OCI-LY1 (cell line): Measurements from ENCODE around the gene SCUBE2.

Experiments used
- H2AFZ ChIP-seq: fragments of 200-600 bp; sonication (generic), shearing (Covaris generic); 2 replicates; pipeline ENCODE4 v1.6.0; 2014; ENCODE audit warnings: antibody characterized with exemption, mild to moderate bottlenecking, low read length
- H3F3A ChIP-seq: fragments of 200-600 bp; sonication (generic), shearing (Covaris generic); 2 replicates; pipeline ENCODE4 v1.6.0; 2014; ENCODE audit warnings: mild to moderate bottlenecking, antibody characterized with exemption, low read length, moderate library complexity; ENCODE audit not compliant: insufficient read depth
- H3K27ac ChIP-seq: fragments of 200-600 bp; sonication (generic); 2 replicates; pipeline ENCODE4 v1.5.1; 2014; ENCODE audit warnings: low read length, mixed run types, mild to moderate bottlenecking, low read depth; ENCODE audit not compliant: poor library complexity, severe bottlenecking
- H3K27me3 ChIP-seq: fragments of 200-600 bp; sonication (generic); 2 replicates; pipeline ENCODE4 v1.6.0; 2014; ENCODE audit warnings: antibody characterized with exemption, mild to moderate bottlenecking, low read length, moderate library complexity; ENCODE audit not compliant: insufficient read depth
- H3K36me3 ChIP-seq: fragments of 200-600 bp; sonication (generic); 2 replicates; pipeline ENCODE4 v1.6.1; 2014; ENCODE audit warnings: mild to moderate bottlenecking, antibody characterized with exemption, low read length, moderate library complexity, mixed read lengths; ENCODE audit not compliant: insufficient read depth
- H3K4me1 ChIP-seq: fragments of 200-600 bp; sonication (generic); 2 replicates; pipeline ENCODE4 v1.5.1; 2014; ENCODE audit warnings: mild to moderate bottlenecking, low read length, moderate library complexity; ENCODE audit not compliant: insufficient read depth, severe bottlenecking
- H3K4me2 ChIP-seq: fragments of 200-600 bp; sonication (generic), shearing (Covaris generic); 2 replicates; pipeline ENCODE4 v1.6.1; 2014; ENCODE audit warnings: low read length
- H3K4me3 ChIP-seq: fragments of 200-600 bp; sonication (generic); 2 replicates; pipeline ENCODE4 v1.5.1; 2014; ENCODE audit warnings: low read length, low read depth, mild to moderate bottlenecking, mixed read lengths; ENCODE audit not compliant: poor library complexity, severe bottlenecking
- H3K79me2 ChIP-seq: fragments of 200-600 bp; shearing (Covaris generic); 2 replicates; pipeline ENCODE4 v1.6.1; 2016; ENCODE audit warnings: mixed run types, low read length, mixed read lengths; ENCODE audit not compliant: insufficient read depth
- H3K9ac ChIP-seq: fragments of 200-600 bp; sonication (generic), shearing (Covaris generic); 2 replicates; pipeline ENCODE4 v1.6.1; 2014; ENCODE audit warnings: mild to moderate bottlenecking, low read length, mixed read lengths
- H3K9me2 ChIP-seq: fragments of 200-600 bp; sonication (generic), shearing (Covaris generic); 2 replicates; pipeline ENCODE4 v1.6.1; 2014; ENCODE audit warnings: low read depth, mild to moderate bottlenecking, low read length, mixed read lengths
- H3K9me3 ChIP-seq: fragments of 200-600 bp; shearing (Covaris generic); 2 replicates; pipeline ENCODE4 v1.6.1; 2014; ENCODE audit warnings: low read length, mixed read lengths
- H4K20me1 ChIP-seq: fragments of 200-600 bp; sonication (generic), shearing (Covaris generic); 2 replicates; pipeline ENCODE4 v1.6.0; 2016; ENCODE audit warnings: mild to moderate bottlenecking, low read length; ENCODE audit not compliant: insufficient read depth
- CTCF ChIP-seq: fragments of 200-600 bp; sonication (generic), shearing (Covaris generic); IDR thresholded peaks from 2 replicates; pipeline ENCODE4 v1.5.1; 2017; ENCODE audit warnings: mild to moderate bottlenecking, antibody characterized with exemption, low read length, moderate library complexity, mixed read lengths
- EZH2 ChIP-seq: fragments of 200-600 bp; sonication (generic), shearing (Covaris generic); IDR thresholded peaks from 2 replicates; pipeline ENCODE4 v1.8.0; 2017; ENCODE audit warnings: borderline replicate concordance, mixed run types, mild to moderate bottlenecking, antibody characterized with exemption, low read length, moderate library complexity, mixed read lengths

Gene SCUBE2

GRCh38 chr11:9071692-9072091 lies 19.7 kb downstream of the SCUBE2 start:
- Histone ChIP-seq H3K4me3 (no peak overlapping the region), H3K4me1 (no peaks in the 10 kb centered on the region), H2AFZ (no peak overlapping the region), H3K79me2 (no peaks in the 10 kb centered on the region), H3K9ac (no peak overlapping the region), H3F3A (no peaks in the 10 kb centered on the region), H3K9me3 (no peaks in the 10 kb centered on the region), H4K20me1 (no peaks in the 10 kb centered on the region), H3K9me2 (no peaks in the 10 kb centered on the region), H3K27me3 (peaks cover 13% of the 10 kb centered on the region; the same call in 1 of the 2 replicates), H3K36me3 (no peaks in the 10 kb centered on the region), H3K4me2 (no peak overlapping the region), H3K27ac (no peak overlapping the region)
- TF ChIP-seq CTCF: no peak

DNA sequence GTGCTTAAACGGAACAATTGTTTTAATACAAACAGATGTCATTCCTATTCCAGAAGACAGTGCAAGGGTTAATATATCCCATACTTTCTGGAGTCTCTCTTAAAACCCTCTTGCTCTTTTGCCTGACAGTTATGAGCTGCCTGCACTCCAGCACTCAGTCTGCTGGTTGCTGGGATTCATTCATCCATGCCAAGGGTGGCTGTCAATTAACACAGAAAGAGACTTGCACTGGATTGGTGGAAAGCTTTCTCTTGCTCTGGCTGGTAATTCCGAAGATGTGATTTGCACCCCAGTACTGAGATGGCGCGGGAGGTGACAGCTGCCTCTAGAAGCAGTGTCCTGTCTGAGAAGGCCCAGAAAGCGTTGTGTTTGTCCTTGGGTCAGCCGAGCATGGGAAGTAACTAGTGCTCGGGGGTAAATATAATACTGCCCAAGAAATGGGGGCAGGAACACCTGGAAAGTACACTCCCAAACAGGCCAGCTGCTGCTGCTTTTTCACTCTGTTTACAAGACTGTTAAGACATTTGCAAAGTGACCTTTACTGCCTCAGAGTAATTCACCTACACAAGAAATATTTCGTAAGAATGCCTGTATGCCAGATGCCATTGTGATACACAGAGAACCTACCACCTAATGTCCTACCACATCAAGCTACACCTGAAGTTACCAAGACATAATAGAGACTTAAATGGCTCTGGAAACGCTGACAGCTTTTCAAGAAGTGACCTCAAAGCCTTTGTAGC lies 20.5 kb downstream of the SCUBE2 start:
- Histone ChIP-seq H3K9ac (no peak overlapping the region), H3K27me3 (peaks cover 13% of the 10 kb centered on the region; the same call in 1 of the 2 replicates)
- TF ChIP-seq EZH2 (no peak), CTCF (no peak)

DNA sequence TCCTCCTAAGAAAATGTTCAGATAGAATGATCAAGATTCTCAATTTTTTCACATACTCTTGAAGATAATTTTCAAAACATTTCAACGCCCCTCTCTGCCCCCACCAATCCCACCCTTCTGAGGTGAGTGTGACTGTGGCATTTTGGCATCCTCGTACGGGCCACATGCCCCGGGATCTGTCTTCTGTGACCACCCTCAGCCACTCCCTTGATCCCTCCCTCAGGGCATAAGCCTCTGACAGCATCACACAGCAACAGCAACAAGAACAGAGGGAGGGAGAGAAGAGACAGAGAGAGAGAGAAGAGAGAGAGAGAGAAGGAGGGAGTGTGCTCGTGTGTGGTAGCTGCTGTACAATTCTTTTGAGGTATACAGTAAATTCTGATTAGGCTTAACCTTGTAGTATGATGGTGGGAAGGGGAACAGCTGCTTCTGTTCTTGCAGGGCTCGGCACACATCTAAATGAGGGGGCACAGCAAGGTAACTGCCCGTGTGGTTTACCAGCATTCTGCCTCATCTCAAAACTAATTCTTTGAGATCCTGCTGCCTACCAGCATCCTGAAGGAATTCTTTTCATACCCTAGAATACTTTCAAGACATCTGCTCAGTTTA lies 21.4 kb downstream of the SCUBE2 start:
- Histone ChIP-seq H2AFZ (no peak overlapping the region), H3K9me2 (no peaks in the 10 kb centered on the region), H3K9ac (no peak overlapping the region), H3K4me1 (no peaks in the 10 kb centered on the region), H4K20me1 (no peaks in the 10 kb centered on the region), H3K4me2 (no peak overlapping the region), H3F3A (no peaks in the 10 kb centered on the region), H3K36me3 (no peaks in the 10 kb centered on the region), H3K9me3 (no peaks in the 10 kb centered on the region), H3K79me2 (no peaks in the 10 kb centered on the region), H3K27ac (no peak overlapping the region), H3K4me3 (no peak overlapping the region), H3K27me3 (peaks cover 7% of the 10 kb centered on the region; the same call in 1 of the 2 replicates)
- TF ChIP-seq CTCF: no peak

More for the DNA sequence above, 20.5 kb downstream of the SCUBE2 start:
- Histone ChIP-seq H3K9me2 (no peaks in the 10 kb centered on the region), H3K4me2 (no peak overlapping the region), H3K79me2 (no peaks in the 10 kb centered on the region), H3K27ac (no peak overlapping the region), H3K36me3 (no peaks in the 10 kb centered on the region), H2AFZ (no peak overlapping the region), H3K4me3 (no peak overlapping the region), H3F3A (no peaks in the 10 kb centered on the region), H4K20me1 (no peaks in the 10 kb centered on the region), H3K9me3 (no peaks in the 10 kb centered on the region), H3K4me1 (no peaks in the 10 kb centered on the region)
